ENCODE results near the gene SYNGR3.
A peak's percentile ranks its signal among the peaks of the same experiment; 100 is the strongest.

The SYNGR3 gene

GRCh38 chr16:1976951-1977874, 12.6 kb upstream of the SYNGR3 start:
- DNase-seq (ENCODE audit: low spot score), result no peak

GRCh38 chr16:1977875-1978268, 11.9 kb upstream of the SYNGR3 start:
- DNase-seq (ENCODE audit: low spot score), result no peak

GRCh38 chr16:1978476-1979120, 11.2 kb upstream of the SYNGR3 start:
- DNase-seq (ENCODE audit: low spot score), result no peak

GRCh38 chr16:1979271-1980029, 10.3 kb upstream of the SYNGR3 start:
- peak; percentile 48 for DNase-seq (ENCODE audit: low spot score)

GRCh38 chr16:1980030-1980769, 9.6 kb upstream of the SYNGR3 start:
- no peak for DNase-seq (ENCODE audit: low spot score)

GRCh38 chr16:1980770-1981087, 9.0 kb upstream of the SYNGR3 start:
- no peak for DNase-seq (ENCODE audit: low spot score)

- DNase-seq (ENCODE audit: low spot score), result no peak
Measured at GRCh38 chr16:1981398-1981836, 8.4 kb upstream of the SYNGR3 start, which contains the start of gene NOXO1. Gene NOXO1, minus strand, starts transcription at chr16:1981469. Its CDS starts 290 bp downstream, at chr16:1981179.

- no peak for DNase-seq (ENCODE audit: low spot score)
Measured at GRCh38 chr16:1982013-1982433, 7.7 kb upstream of the SYNGR3 start.

GRCh38 chr16:1982991-1983543, 6.7 kb upstream of the SYNGR3 start:
- DNase-seq (ENCODE audit: low spot score), result no peak

- DNase-seq (ENCODE audit: low spot score), result peak; percentile 95
Measured at GRCh38 chr16:1983544-1984346, 6.0 kb upstream of the SYNGR3 start, which contains the start of gene GFER. Gene GFER, plus strand, starts transcription at chr16:1984193. Its CDS starts 26 bp downstream, at chr16:1984219.

- no peak for DNase-seq (ENCODE audit: low spot score)
Measured at GRCh38 chr16:1984347-1985225, 5.2 kb upstream of the SYNGR3 start.

GRCh38 chr16:1985466-1986150, 4.2 kb upstream of the SYNGR3 start:
- DNase-seq (ENCODE audit: low spot score), result no peak

- DNase-seq (ENCODE audit: low spot score), result no peak
Measured at GRCh38 chr16:1987198-1987597, 2.6 kb upstream of the SYNGR3 start.

- DNase-seq (ENCODE audit: low spot score), result no peak
Measured at GRCh38 chr16:1990101-1990350, 256 bp downstream of the SYNGR3 start.

GRCh38 chr16:1990351-1991134, 773 bp downstream of the SYNGR3 start:
- DNase-seq (ENCODE audit: low spot score), result peak; percentile 41

- DNase-seq (ENCODE audit: low spot score), result no peak
Measured at GRCh38 chr16:1991135-1991551, 1.4 kb downstream of the SYNGR3 start.

GRCh38 chr16:1991588-1991947, 1.8 kb downstream of the SYNGR3 start:
- no peak for DNase-seq (ENCODE audit: low spot score)

- peak; percentile 57 for DNase-seq (ENCODE audit: low spot score)
Measured at GRCh38 chr16:1991948-1992703, 2.4 kb downstream of the SYNGR3 start.

Data from LoVo (cell line).